WTC11 (cell line): Measurements from ENCODE around the gene COPA. TPM values are rescaled to one million over a fixed set of nuclear protein-coding genes. Genes with fewer than 3 reads are reported as not detected.

Experiments used
- ERG ChIP-seq: fragments of 250-450 bp; sonication (Bioruptor Pico); IDR thresholded peaks from 2 replicates; pipeline ENCODE4 v1.8.0; 2021; ENCODE audit warnings: mild to moderate bottlenecking
- ZNF317 ChIP-seq: sonication (generic); formaldehyde crosslinking; IDR thresholded peaks from 2 replicates; pipeline ENCODE4 v1.8.1; 2023; ENCODE audit warnings: low read depth, mild to moderate bottlenecking, moderate library complexity, missing genetic modification reagents, borderline replicate concordance
- total RNA-seq: library from RNA; stranded (reverse); gene quantifications from 3 replicates; pipeline ENCODE4 v1.2.3, GENCODE V29; 2021

COPA gene
- total RNA-seq, 1 experiment from 2014 or later, result 126 TPM

- TF ChIP-seq ERG (no peak), ZNF317 (no peak)
Measured at GRCh38 chr1:160239582-160240299, 103.3 kb downstream of the COPA start (continued).

Other genes starting within 250 kb of the COPA start
- gene IGSF8, start 244.6 kb downstream of the COPA start, total RNA-seq, result 86.7 to 101 TPM (median 95.1 TPM) in 3 replicates
- 22.8 to 25.6 TPM (median 23.2 TPM) in 3 replicates for gene ATP1A2, start 227.5 kb downstream of the COPA start, total RNA-seq
- 0.37 to 0.78 TPM (median 0.55 TPM) in 3 replicates for gene ATP1A4, start 191.6 kb downstream of the COPA start, total RNA-seq
- gene CASQ1, start 152.7 kb downstream of the COPA start, total RNA-seq, result 0.46 to 0.50 TPM (median 0.48 TPM) in 3 replicates
- gene PEA15, start 137.9 kb downstream of the COPA start, total RNA-seq, result 43.6 to 56.3 TPM (median 46.9 TPM) in 3 replicates
- gene DCAF8, start 80.7 kb downstream of the COPA start, total RNA-seq, result 121 to 143 TPM (median 128 TPM) in 3 replicates
- gene PEX19, start 58.1 kb downstream of the COPA start, total RNA-seq, result 80.6 to 85.5 TPM (median 85.2 TPM) in 3 replicates
- gene NCSTN, start 133 bp upstream of the COPA start, total RNA-seq, result 58.2 to 72.7 TPM (median 71.9 TPM) in 3 replicates
- 0.69 to 0.70 TPM (median 0.69 TPM) in 3 replicates for gene NHLH1, start 23.8 kb upstream of the COPA start, total RNA-seq
- 68.0 to 69.7 TPM (median 68.6 TPM) in 3 replicates for gene VANGL2, start 57.3 kb upstream of the COPA start, total RNA-seq
- gene SLAMF6, start 180.0 kb upstream of the COPA start, total RNA-seq, result 0.18 TPM in 1 of 3 replicates, not detected in the others
- gene CD84, start 236.2 kb upstream of the COPA start, total RNA-seq, result 0.02 to 0.30 TPM (median 0.17 TPM) in 3 replicates